Measurements from ENCODE around the gene NARS2.

DNA sequence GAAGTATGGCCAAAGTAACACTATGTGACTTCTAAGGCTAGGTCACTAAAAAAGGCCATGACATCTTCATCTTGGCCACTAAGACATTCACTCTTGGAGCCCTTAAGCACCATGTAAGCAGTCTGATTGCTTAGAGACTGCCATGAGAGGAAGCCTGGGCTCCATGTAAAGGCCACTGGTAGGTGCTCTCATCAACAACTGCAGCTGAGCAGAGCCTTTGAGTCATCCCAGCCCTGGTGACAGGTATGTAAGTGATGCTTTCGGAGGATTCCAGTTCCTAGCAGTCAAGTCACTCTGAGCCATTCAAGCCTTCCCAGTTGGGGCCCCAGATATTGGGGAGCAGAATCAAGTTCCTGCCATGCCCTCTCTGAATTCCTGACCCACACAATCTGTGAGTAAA lies 183.2 kb downstream of the NARS2 start:
- TF ChIP-seq CTCF (IDR thresholded peaks at IDR 0.05; ENCODE audit: low read depth, low read length, poor library complexity, severe bottlenecking), result no peak
- no peak for TF ChIP-seq EZH2phosphoT487 (IDR thresholded peaks at IDR 0.05; ENCODE audit: borderline replicate concordance, low read length)
